Measurements from ENCODE around the gene ADAM8.
"Not testable (repeated sequence)": the region's sequence is repeated elsewhere in the genome, so short reads cannot be mapped to it uniquely, and the experiment has no call there.

ADAM8 gene
- 17.2 to 123 (median 73.5) reads per million in 3 experiments for total RNA-seq

- peak; percentile 60 for DNase-seq
Measured at GRCh38 chr10:133276435-133277201, at the start of gene ADAM8. ADAM8 (minus strand) TSS chr10:133276868; CDS start chr10:133276817, 51 bp downstream.

GRCh38 chr10:133326223-133326551 is 49.5 kb upstream of the ADAM8 start:
- no peak for DNase-seq

GRCh38 chr10:133325440-133326222 is 49.0 kb upstream of the ADAM8 start:
- DNase-seq: no peak

DNA sequence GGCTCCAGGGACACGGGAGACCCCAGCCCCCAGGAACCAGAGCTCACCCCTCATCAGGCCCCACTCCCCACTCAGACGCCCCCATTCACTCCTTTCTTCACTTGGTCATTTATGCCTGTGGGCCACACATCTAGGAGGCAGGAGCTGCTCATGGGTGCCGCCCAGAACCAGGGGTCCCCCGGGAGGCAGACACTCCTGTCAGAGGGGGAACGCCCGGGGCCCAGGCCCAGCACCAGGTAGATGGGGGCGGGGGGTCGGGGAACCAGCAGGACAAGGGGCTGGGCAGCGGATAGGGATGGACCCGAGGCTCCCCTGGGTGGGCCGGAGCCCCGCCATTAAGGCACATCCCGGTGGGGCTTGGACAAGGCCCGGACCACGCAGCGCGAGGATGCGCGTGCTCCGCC is 48.2 kb upstream of the ADAM8 start:
- DNase-seq: no peak

GRCh38 chr10:133324198-133324792 is 47.6 kb upstream of the ADAM8 start:
- peak; percentile 53 for DNase-seq

DNA sequence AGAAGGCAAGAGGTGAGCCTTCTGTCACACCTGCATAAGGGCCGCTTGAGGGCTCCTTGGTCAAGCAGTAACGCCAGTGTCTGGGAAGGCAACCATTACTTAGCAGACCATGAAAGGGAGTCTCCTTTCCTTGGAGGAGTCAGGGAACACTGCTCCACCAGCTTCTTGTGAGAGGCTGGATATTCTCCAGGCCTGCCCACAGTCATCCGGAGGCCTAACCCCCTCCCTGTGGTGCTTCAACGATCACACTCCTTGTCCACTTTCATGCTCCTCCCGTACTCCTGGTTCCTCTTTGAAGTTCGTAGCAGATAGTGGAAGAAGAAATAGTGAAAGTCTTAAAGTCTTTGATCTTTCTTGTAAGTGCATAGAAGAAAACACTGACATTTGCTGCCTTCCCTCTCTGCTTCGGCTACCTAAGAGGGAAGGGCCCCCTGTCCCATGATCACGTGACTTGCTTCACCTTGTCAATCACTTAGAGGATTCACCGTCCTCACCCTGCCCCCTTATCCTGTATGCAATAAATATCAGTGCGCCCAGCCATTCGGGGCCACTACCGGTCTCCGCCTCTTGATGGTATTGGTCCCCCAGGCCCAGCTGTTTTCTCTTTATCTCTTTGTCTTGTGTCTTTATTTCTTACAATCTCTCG is 45.5 kb upstream of the ADAM8 start:
- DNase-seq: not testable (repeated sequence)

GRCh38 chr10:133320852-133321422 is 44.3 kb upstream of the ADAM8 start:
- not testable (repeated sequence) for DNase-seq

GRCh38 chr10:133318494-133319127 is 41.9 kb upstream of the ADAM8 start:
- peak; percentile 56 for DNase-seq

GRCh38 chr10:133316732-133317131 is 40.1 kb upstream of the ADAM8 start:
- no peak for DNase-seq

GRCh38 chr10:133316266-133316665 is 39.6 kb upstream of the ADAM8 start:
- DNase-seq: no peak

GRCh38 chr10:133315847-133316246 is 39.2 kb upstream of the ADAM8 start:
- DNase-seq: no peak

DNA sequence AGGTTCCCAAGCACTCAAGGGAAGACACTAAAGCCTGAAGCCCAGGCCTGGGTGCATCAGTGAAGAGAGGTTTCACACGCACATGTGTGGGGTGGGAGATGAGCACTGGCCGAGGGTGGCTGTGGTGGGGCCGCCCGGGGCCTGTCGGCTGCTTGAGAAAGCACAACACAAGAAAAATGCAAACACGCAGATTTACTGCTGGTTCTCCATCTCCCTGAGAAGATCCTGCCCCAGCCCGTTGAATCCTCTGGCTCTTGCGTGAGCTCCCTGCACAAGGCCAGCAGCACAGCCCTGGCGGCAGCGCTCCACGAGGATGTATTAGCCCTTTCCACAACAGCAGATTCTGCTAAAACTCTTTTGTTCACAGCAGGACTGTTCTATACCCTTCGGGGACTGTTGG is 38.2 kb upstream of the ADAM8 start:
- no peak for DNase-seq

GRCh38 chr10:133313192-133313591 is 36.5 kb upstream of the ADAM8 start:
- no peak for DNase-seq

DNA sequence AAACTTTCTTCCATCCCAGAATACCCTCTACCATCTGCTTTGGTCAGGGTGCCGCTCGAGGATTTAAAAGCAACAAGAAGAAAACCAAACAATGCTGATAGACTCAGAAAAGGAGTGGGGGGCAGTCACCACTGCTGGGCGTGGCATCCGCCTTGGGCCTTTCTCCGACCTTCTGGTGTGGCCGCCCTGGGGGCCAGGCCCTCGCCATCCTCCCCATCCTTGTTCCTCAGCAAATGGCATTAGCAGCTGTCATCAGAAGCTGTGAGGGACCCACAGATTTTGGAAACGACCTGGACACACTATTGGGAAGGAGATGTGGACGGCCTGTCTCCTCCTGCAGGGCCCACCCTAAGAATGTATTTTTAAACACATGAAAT is 36.1 kb upstream of the ADAM8 start:
- no peak for DNase-seq

- DNase-seq: no peak
Measured at GRCh38 chr10:133312016-133312768, 35.5 kb upstream of the ADAM8 start.

DNA sequence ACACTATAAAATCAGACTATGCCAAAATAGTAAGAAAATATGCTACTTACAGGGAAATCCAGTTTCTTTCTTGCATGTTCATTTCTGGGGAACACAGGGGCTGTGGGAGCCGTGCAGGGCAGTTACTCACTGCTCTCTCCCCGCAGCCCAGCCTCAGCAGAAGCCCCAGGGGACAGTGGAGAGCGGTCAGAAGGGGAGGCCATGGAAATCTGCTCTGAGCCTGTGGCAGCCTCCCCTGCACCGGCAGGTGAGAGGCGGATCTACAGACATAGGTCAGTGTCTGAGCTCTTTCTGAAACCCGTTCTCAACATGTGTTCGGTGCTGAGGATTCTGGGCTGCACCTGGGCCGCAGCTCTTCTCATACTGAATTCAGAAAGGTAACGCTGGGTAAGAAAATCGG is 34.9 kb upstream of the ADAM8 start:
- no peak for DNase-seq

GRCh38 chr10:133310789-133311188 is 34.1 kb upstream of the ADAM8 start:
- DNase-seq: no peak

- DNase-seq: no peak
Measured at GRCh38 chr10:133310399-133310755, 33.7 kb upstream of the ADAM8 start.

- no peak for DNase-seq
Measured at GRCh38 chr10:133309720-133310398, 33.2 kb upstream of the ADAM8 start.

DNA sequence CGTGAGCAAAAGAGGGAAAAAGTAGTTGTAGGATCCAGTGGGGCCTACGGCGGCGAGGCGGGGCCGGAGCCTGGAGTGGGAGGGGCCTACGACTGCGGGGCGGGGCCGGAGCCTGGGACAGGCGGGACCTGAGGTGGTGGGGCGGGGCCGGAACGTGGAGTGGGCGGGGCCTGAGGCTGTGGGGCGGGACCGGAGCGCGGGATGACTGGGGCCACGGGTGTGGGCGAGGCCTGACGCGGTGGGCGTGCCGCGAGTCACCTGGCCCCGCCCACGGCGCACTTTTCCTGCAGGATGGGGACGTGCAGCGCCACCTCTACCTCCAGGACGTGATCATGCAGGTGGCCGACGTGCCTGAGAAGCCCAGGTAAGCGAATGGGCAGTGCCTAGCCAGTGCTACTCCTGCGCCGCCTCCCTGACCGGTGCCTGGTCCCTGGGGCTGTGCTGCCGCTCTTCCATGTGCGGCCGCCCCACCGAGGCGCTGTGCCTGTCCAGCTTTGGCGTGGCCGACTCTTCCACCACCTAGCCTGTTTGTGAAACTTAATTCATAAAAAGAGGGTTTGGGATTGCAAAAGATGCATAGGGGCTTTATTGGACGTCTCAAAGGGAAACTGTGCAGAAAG is 32.5 kb upstream of the ADAM8 start:
- peak; percentile 93 for DNase-seq

All from central memory CD4-positive, alpha-beta T cell (primary cell).